Mesendoderm (in vitro differentiated cells): ENCODE results near the gene ENTHD1.
"Not testable (repeated sequence)": the region's sequence is repeated elsewhere in the genome, so short reads cannot be mapped to it uniquely, and the experiment has no call there.

ENCODE experiments used
- DNase-seq: peaks from one replicate; pipeline ENCODE4 v3.0.0; 2013
- H2AK5ac ChIP-seq: 2 replicates; pipeline ENCODE4 v1.6.1; 2013; ENCODE audit warnings: low read length, inconsistent platforms
- H2BK120ac ChIP-seq: 2 replicates; pipeline ENCODE4 v1.6.1; 2013; ENCODE audit warnings: low read depth, mild to moderate bottlenecking, low read length, moderate library complexity, mixed read lengths
- H2BK15ac ChIP-seq: replicated peaks from 2 replicates; pipeline ENCODE4 v1.6.1; 2013; ENCODE audit warnings: low read depth, mild to moderate bottlenecking, moderate library complexity
- H2BK5ac ChIP-seq: 2 replicates; pipeline ENCODE4 v1.6.1; 2013; ENCODE audit warnings: low read length, inconsistent platforms
- H3K18ac ChIP-seq: 2 replicates; pipeline ENCODE4 v1.6.1; 2013; ENCODE audit warnings: mild to moderate bottlenecking, low read length, mixed read lengths
- H3K23ac ChIP-seq: one replicate; pipeline ENCODE4 v1.6.1; 2013; ENCODE audit warnings: low read length
- H3K27ac ChIP-seq: 2 replicates; pipeline ENCODE4 v1.5.1; 2013; ENCODE audit warnings: low read depth, mild to moderate bottlenecking, inconsistent platforms, low read length, moderate library complexity
- H3K27me3 ChIP-seq: 2 replicates; pipeline ENCODE4 v1.6.1; 2013; ENCODE audit warnings: low read length, control low read depth, mild to moderate bottlenecking, inconsistent platforms; ENCODE audit not compliant: insufficient read depth, poor library complexity
- H3K36me3 ChIP-seq: 2 replicates; pipeline ENCODE4 v1.6.1; 2013; ENCODE audit warnings: low read length, inconsistent platforms; ENCODE audit not compliant: control insufficient read depth, insufficient read depth
- H3K4ac ChIP-seq: one replicate; pipeline ENCODE4 v1.6.1; 2013; ENCODE audit warnings: low read depth, mild to moderate bottlenecking, low read length, moderate library complexity
- H3K4me1 ChIP-seq: 2 replicates; pipeline ENCODE4 v1.6.1; 2013; ENCODE audit warnings: low read depth, low read length, inconsistent platforms; ENCODE audit not compliant: control insufficient read depth
- H3K4me2 ChIP-seq: 2 replicates; pipeline ENCODE4 v1.6.1; 2013; ENCODE audit warnings: low read length
- H3K4me3 ChIP-seq: 2 replicates; pipeline ENCODE4 v1.5.1; 2013; ENCODE audit warnings: mild to moderate bottlenecking, low read length
- H3K56ac ChIP-seq: one replicate; pipeline ENCODE4 v1.6.1; 2013; ENCODE audit warnings: low read length
- H3K79me1 ChIP-seq: 2 replicates; pipeline ENCODE4 v1.6.1; 2013; ENCODE audit warnings: low read length, inconsistent platforms
- H3K79me2 ChIP-seq: 2 replicates; pipeline ENCODE4 v1.6.1; 2013; ENCODE audit warnings: mild to moderate bottlenecking, low read length; ENCODE audit not compliant: control insufficient read depth, insufficient read depth
- H3K9ac ChIP-seq: 2 replicates; pipeline ENCODE4 v1.6.1; 2013; ENCODE audit warnings: low read length, inconsistent platforms
- H4K5ac ChIP-seq: one replicate; pipeline ENCODE4 v1.6.1; 2013; ENCODE audit warnings: low read length
- H4K8ac ChIP-seq: one replicate; pipeline ENCODE4 v1.6.1; 2013; ENCODE audit warnings: low read depth, mild to moderate bottlenecking, control low read depth, low read length, moderate library complexity
- WGBS: extraction: QIAGEN DNeasy Blood & Tissue Kit; methylation state at CpG from one replicate; pipeline ENCODE4 v1.1.7; 2013; ENCODE audit warnings: low lambda C conversion rate, missing lambda C conversion rate; ENCODE audit not compliant: insufficient coverage; ENCODE audit errors: extremely low coverage; 5-methylcytosine and 5-hydroxymethylcytosine counted together

The ENTHD1 gene

GRCh38 chr22:39734866-39735265, 158.7 kb downstream of the ENTHD1 start:
- WGBS = no CpG with 5 or more reads among the region's 5 CpGs
- Histone ChIP-seq H3K27ac (no peak overlapping the region), H3K36me3 (no peaks in the 10 kb centered on the region), H2BK15ac (no peak overlapping the region), H4K5ac (no peak overlapping the region), H3K23ac (no peak overlapping the region), H4K8ac (no peak overlapping the region), H3K56ac (no peak overlapping the region), H3K18ac (no peak overlapping the region), H3K27me3 (no peaks in the 10 kb centered on the region), H3K4ac (no peak overlapping the region), H3K4me1 (no peaks in the 10 kb centered on the region), H2BK120ac (no peak overlapping the region), H2BK5ac (no peak overlapping the region), H3K4me2 (no peak overlapping the region), H3K79me1 (no peaks in the 10 kb centered on the region), H3K4me3 (no peak overlapping the region), H3K79me2 (no peaks in the 10 kb centered on the region), H2AK5ac (no peak overlapping the region), H3K9ac (no peak overlapping the region)
- DNase-seq = no peak

GRCh38 chr22:39734046-39734445, 159.5 kb downstream of the ENTHD1 start:
- not testable (repeated sequence) for H2BK5ac ChIP-seq, H3K4ac ChIP-seq, H4K5ac ChIP-seq, DNase-seq, H3K4me1 ChIP-seq, H2BK120ac ChIP-seq, H3K4me3 ChIP-seq, H3K9ac ChIP-seq, H3K79me2 ChIP-seq, H3K23ac ChIP-seq, H3K79me1 ChIP-seq, H4K8ac ChIP-seq, H3K56ac ChIP-seq, H2AK5ac ChIP-seq, H3K27ac ChIP-seq, H3K4me2 ChIP-seq, H3K27me3 ChIP-seq, H2BK15ac ChIP-seq, H3K36me3 ChIP-seq, H3K18ac ChIP-seq
- WGBS = no CpG with 5 or more reads among the region's 1 CpG

- DNase-seq = no peak
- Histone ChIP-seq H3K27me3 (no peaks in the 10 kb centered on the region), H2BK15ac (no peak overlapping the region)
Observed at GRCh38 chr22:39733191-39733590, 160.4 kb downstream of the ENTHD1 start.

GRCh38 chr22:39732625-39733024, 160.9 kb downstream of the ENTHD1 start:
- H3K27me3 ChIP-seq = no peaks in the 10 kb centered on the region

More at GRCh38 chr22:39733191-39733590, 160.4 kb downstream of the ENTHD1 start:
- Histone ChIP-seq H3K9ac (no peak overlapping the region), H3K4me1 (no peaks in the 10 kb centered on the region), H4K5ac (no peak overlapping the region), H2BK120ac (no peak overlapping the region), H2AK5ac (no peak overlapping the region), H3K4me3 (no peak overlapping the region), H3K18ac (no peak overlapping the region), H3K23ac (no peak overlapping the region), H3K56ac (no peak overlapping the region), H3K79me2 (no peaks in the 10 kb centered on the region), H3K36me3 (no peaks in the 10 kb centered on the region), H2BK5ac (no peak overlapping the region), H3K79me1 (no peaks in the 10 kb centered on the region), H3K4ac (no peak overlapping the region), H3K27ac (no peak overlapping the region), H3K4me2 (no peak overlapping the region), H4K8ac (no peak overlapping the region)
- no CpG with 5 or more reads among the region's 2 CpGs for WGBS

GRCh38 chr22:39731881-39732555, 161.5 kb downstream of the ENTHD1 start:
- Histone ChIP-seq H3K9ac (no peak overlapping the region), H2BK120ac (no peak overlapping the region), H3K27ac (no peak overlapping the region), H3K79me1 (no peaks in the 10 kb centered on the region), H3K18ac (no peak overlapping the region), H4K5ac (no peak overlapping the region), H3K23ac (no peak overlapping the region), H3K4me3 (no peak overlapping the region), H2BK15ac (no peak overlapping the region), H3K4ac (no peak overlapping the region), H3K79me2 (no peaks in the 10 kb centered on the region), H3K27me3 (no peaks in the 10 kb centered on the region), H3K56ac (no peak overlapping the region), H2AK5ac (no peak overlapping the region), H3K4me2 (no peak overlapping the region), H4K8ac (no peak overlapping the region), H3K36me3 (no peaks in the 10 kb centered on the region), H2BK5ac (no peak overlapping the region), H3K4me1 (no peaks in the 10 kb centered on the region)
- WGBS = no CpG with 5 or more reads among the region's 12 CpGs
- peak; percentile 27 for DNase-seq

More at GRCh38 chr22:39732625-39733024, 160.9 kb downstream of the ENTHD1 start:
- H3K79me2 ChIP-seq = no peaks in the 10 kb centered on the region
- H3K4me3 ChIP-seq = no peak overlapping the region
- H3K4me2 ChIP-seq = no peak overlapping the region
- H3K23ac ChIP-seq = no peak overlapping the region
- H3K4me1 ChIP-seq = no peaks in the 10 kb centered on the region
- H3K56ac ChIP-seq = no peak overlapping the region
- H3K27ac ChIP-seq = no peak overlapping the region
- H2BK120ac ChIP-seq = no peak overlapping the region
- no peak overlapping the region for H4K5ac ChIP-seq
- H3K9ac ChIP-seq = no peak overlapping the region
- H3K4ac ChIP-seq = no peak overlapping the region
- WGBS = no CpG with 5 or more reads among the region's 8 CpGs
- no peaks in the 10 kb centered on the region for H3K36me3 ChIP-seq
- no peak overlapping the region for H2AK5ac ChIP-seq
- H4K8ac ChIP-seq = no peak overlapping the region
- no peak overlapping the region for H3K18ac ChIP-seq
- H2BK5ac ChIP-seq = no peak overlapping the region
- no peak for DNase-seq
- H3K79me1 ChIP-seq = no peaks in the 10 kb centered on the region
- H2BK15ac ChIP-seq = no peak overlapping the region

- H3K36me3 ChIP-seq = no peaks in the 10 kb centered on the region
- H3K23ac ChIP-seq = no peak overlapping the region
- no peak overlapping the region for H3K4me2 ChIP-seq
- H2BK15ac ChIP-seq = no peak overlapping the region
- H3K9ac ChIP-seq = no peak overlapping the region
- no peaks in the 10 kb centered on the region for H3K79me1 ChIP-seq
- no peak for DNase-seq
- no CpG with 5 or more reads among the region's 5 CpGs for WGBS
- no peak overlapping the region for H2BK120ac ChIP-seq
- no peak overlapping the region for H4K5ac ChIP-seq
- no peak overlapping the region for H3K56ac ChIP-seq
- H3K27ac ChIP-seq = no peak overlapping the region
- no peak overlapping the region for H4K8ac ChIP-seq
- H2AK5ac ChIP-seq = no peak overlapping the region
- H3K79me2 ChIP-seq = no peaks in the 10 kb centered on the region
- H3K18ac ChIP-seq = no peak overlapping the region
- H3K4me1 ChIP-seq = no peaks in the 10 kb centered on the region
- no peak overlapping the region for H3K4ac ChIP-seq
- no peaks in the 10 kb centered on the region for H3K27me3 ChIP-seq
- H3K4me3 ChIP-seq = no peak overlapping the region
- H2BK5ac ChIP-seq = no peak overlapping the region
Observed at GRCh38 chr22:39731481-39731880, 162.1 kb downstream of the ENTHD1 start.
